Osteoblast (primary cell): Measurements from ENCODE around the gene CCDC137. TPM values are rescaled to one million over a fixed set of nuclear protein-coding genes. Genes with fewer than 3 reads are reported as not detected.

Experiments
- DNase-seq: peaks from one replicate; pipeline ENCODE4 v3.0.0; 2011; ENCODE audit warnings: low spot score, mixed read lengths; ENCODE audit not compliant: insufficient read length; ENCODE audit errors: missing footprints
- H2AFZ ChIP-seq: 2 replicates; pipeline ENCODE4 v1.6.0; 2011; ENCODE audit warnings: mild to moderate bottlenecking, low read length
- H3K27ac ChIP-seq: 2 replicates; pipeline ENCODE4 v1.5.1; 2011; ENCODE audit warnings: mild to moderate bottlenecking, low read depth, low read length, moderate library complexity
- H3K27me3 ChIP-seq: 2 replicates; pipeline ENCODE4 v1.6.0; 2012; ENCODE audit warnings: mild to moderate bottlenecking, control low read depth, inconsistent platforms, low read length, moderate library complexity; ENCODE audit not compliant: insufficient read depth
- H3K36me3 ChIP-seq: 2 replicates; pipeline ENCODE4 v1.5.1; 2011; ENCODE audit warnings: mild to moderate bottlenecking, low read length, control low read depth, moderate library complexity; ENCODE audit not compliant: insufficient read depth
- H3K4me1 ChIP-seq: 2 replicates; pipeline ENCODE4 v1.5.1; 2011; ENCODE audit warnings: mild to moderate bottlenecking, low read length, control low read depth, moderate library complexity; ENCODE audit not compliant: insufficient read depth
- H3K4me2 ChIP-seq: 2 replicates; pipeline ENCODE4 v1.6.0; 2011; ENCODE audit warnings: mild to moderate bottlenecking, low read length; ENCODE audit not compliant: insufficient read depth
- H3K4me3 ChIP-seq: fragments of 200-600 bp; sonication (generic); 3 replicates; pipeline ENCODE4 v1.5.1; 2012; ENCODE audit warnings: mild to moderate bottlenecking, low read length, inconsistent platforms; ENCODE audit not compliant: insufficient read depth
- H3K79me2 ChIP-seq: 2 replicates; pipeline ENCODE4 v1.6.0; 2012; ENCODE audit warnings: mild to moderate bottlenecking, low read length, control low read depth, inconsistent platforms; ENCODE audit not compliant: insufficient read depth
- H3K9me3 ChIP-seq: 2 replicates; pipeline ENCODE4 v1.5.1; 2011; ENCODE audit warnings: low read depth, low read length, control low read depth
- H4K20me1 ChIP-seq: 2 replicates; pipeline ENCODE4 v1.6.0; 2012; ENCODE audit warnings: mild to moderate bottlenecking, low read length, control low read depth; ENCODE audit not compliant: insufficient read depth
- total RNA-seq: library from RNA; depleted of rRNA; stranded (reverse); fragments of >200 nt; gene quantifications from 2 replicates; pipeline ENCODE4 v1.2.3, GENCODE V29; 2012
- TF ChIP-seq, protein P1 (sequence below): IDR thresholded peaks from 2 replicates; pipeline ENCODE4 v1.5.1; 2011; ENCODE audit warnings: mild to moderate bottlenecking, low read depth, low read length, moderate library complexity; ENCODE audit errors: extremely low read depth

Gene CCDC137
- total RNA-seq, 1 donor: 4.7 TPM

DNA sequence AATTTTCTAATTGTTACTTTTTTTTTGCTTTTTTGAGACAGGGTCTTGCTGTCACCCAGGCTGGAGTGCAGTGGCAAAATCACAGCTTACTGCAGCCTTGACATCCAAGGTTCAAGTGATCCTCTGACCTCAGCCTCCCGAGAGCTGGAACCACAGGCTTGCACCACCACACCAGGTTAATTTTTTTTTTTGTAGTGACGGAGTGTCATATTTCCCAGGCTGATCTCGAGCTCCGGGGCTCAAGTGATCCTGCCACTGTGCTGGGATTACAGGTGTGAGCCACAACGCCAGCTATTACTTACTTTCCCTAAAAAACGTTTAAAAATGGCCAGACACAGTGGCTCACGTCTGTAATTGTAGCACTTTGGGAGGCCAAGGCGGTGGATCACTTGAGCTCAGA, 36.3 kb upstream of the CCDC137 start:
- H3K27me3 ChIP-seq: no peaks in the 10 kb centered on the region
- peaks cover 35% of the 10 kb centered on the region for H4K20me1 ChIP-seq
- peaks cover under 1% of the 10 kb centered on the region for H3K4me1 ChIP-seq
- H3K36me3 ChIP-seq: peaks cover 40% of the 10 kb centered on the region
- no peaks in the 10 kb centered on the region for H3K9me3 ChIP-seq
- H2AFZ ChIP-seq: no peak overlapping the region
- H3K4me2 ChIP-seq: no peak overlapping the region
- H3K4me3 ChIP-seq: no peak overlapping the region
- DNase-seq: no peak
- no peak overlapping the region for H3K27ac ChIP-seq
- TF ChIP-seq, protein P1, sequence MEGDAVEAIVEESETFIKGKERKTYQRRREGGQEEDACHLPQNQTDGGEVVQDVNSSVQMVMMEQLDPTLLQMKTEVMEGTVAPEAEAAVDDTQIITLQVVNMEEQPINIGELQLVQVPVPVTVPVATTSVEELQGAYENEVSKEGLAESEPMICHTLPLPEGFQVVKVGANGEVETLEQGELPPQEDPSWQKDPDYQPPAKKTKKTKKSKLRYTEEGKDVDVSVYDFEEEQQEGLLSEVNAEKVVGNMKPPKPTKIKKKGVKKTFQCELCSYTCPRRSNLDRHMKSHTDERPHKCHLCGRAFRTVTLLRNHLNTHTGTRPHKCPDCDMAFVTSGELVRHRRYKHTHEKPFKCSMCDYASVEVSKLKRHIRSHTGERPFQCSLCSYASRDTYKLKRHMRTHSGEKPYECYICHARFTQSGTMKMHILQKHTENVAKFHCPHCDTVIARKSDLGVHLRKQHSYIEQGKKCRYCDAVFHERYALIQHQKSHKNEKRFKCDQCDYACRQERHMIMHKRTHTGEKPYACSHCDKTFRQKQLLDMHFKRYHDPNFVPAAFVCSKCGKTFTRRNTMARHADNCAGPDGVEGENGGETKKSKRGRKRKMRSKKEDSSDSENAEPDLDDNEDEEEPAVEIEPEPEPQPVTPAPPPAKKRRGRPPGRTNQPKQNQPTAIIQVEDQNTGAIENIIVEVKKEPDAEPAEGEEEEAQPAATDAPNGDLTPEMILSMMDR: no peak
- peaks cover 72% of the 10 kb centered on the region for H3K79me2 ChIP-seq

DNA sequence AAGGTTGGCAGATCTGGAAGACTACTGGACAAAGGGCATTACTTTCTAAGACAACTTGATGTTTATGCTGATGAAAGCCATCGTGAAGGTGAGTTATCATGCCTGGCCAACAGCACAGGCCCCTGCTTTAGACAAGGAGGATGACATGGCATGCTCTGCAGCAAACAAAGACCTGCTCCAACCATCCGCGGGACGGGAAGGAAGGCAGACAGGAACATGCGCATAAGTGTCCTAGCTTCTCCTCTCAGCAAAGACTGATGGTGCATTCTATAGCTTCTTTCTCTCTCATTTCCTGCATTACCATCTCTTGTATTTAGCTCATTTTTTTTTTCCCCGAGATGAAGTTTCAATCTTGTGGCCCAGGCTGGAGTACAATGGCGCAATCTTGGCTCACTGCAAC, 35.1 kb upstream of the CCDC137 start:
- H4K20me1 ChIP-seq: peaks cover 44% of the 10 kb centered on the region

DNA sequence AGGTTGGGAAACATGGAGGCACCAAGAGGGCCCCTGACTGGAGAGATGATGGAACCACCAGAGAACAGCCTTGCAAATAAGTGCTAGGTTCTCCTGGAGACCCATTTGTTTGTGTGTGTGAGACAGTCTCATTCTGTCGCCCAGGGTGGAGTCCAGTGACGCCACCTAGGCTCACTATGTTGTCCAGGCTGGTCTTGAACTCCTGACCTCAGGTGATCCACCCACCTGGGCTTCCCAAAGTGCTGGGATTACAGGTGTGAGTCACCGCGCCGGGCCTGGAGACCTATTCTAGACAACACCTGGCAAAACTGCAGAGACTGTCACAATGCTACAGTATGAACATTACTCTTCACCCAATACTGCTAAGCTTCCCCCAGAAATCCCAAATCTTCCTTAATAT, 31.1 kb upstream of the CCDC137 start:
- peak overlapping the region; percentile 81 for H3K4me2 ChIP-seq
- peaks cover 13% of the 10 kb centered on the region for H3K4me1 ChIP-seq
- H3K4me3 ChIP-seq: peak overlapping the region; percentile 91
- no peaks in the 10 kb centered on the region for H3K9me3 ChIP-seq
- no peak for DNase-seq
- peaks cover 2% of the 10 kb centered on the region for H3K36me3 ChIP-seq
- TF ChIP-seq, protein P1: no peak
- H2AFZ ChIP-seq: no peak overlapping the region
- no peak overlapping the region for H3K27ac ChIP-seq
- no peaks in the 10 kb centered on the region for H3K27me3 ChIP-seq
- H3K79me2 ChIP-seq: peaks cover 62% of the 10 kb centered on the region
- peaks cover 34% of the 10 kb centered on the region for H4K20me1 ChIP-seq

More for the DNA sequence above, 35.1 kb upstream of the CCDC137 start:
- Histone ChIP-seq H3K27me3 (no peaks in the 10 kb centered on the region), H3K36me3 (peaks cover 28% of the 10 kb centered on the region), H3K4me3 (no peak overlapping the region), H3K4me1 (peaks cover 9% of the 10 kb centered on the region), H3K27ac (no peak overlapping the region), H3K79me2 (peaks cover 74% of the 10 kb centered on the region), H3K4me2 (no peak overlapping the region), H2AFZ (no peak overlapping the region), H3K9me3 (no peaks in the 10 kb centered on the region)
- TF ChIP-seq, protein P1: no peak
- DNase-seq: no peak

DNA sequence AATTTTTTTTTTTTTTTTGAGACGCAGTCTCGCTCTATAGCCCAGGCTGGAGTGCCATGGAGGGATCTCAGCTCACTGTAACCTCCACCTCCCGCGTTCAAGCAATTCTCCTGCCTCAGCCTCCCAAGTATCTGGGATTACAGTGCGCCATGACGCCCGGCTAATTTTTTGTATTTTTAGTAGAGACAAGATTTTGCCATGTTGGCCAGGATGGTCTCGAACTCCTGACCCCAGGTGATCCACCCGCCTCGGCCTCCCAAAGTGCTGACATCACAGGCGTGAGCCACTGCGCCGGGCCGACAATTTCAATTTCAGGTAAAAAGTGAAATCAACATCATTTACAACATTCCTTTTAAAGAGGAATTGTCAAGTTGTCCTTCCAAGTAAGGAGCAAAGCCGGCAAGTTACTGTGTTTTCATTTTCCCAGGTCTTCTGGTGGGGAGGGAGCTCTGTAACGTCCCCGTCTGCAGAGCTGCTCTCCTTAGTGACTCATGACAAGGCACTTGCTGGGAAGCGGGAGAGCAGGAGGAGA, 30.5 kb upstream of the CCDC137 start:
- TF ChIP-seq, protein P1: no peak
- Histone ChIP-seq H3K4me3 (peak overlapping the region; percentile 91), H3K27ac (peak overlapping the region; percentile 93), H4K20me1 (peaks cover 31% of the 10 kb centered on the region), H2AFZ (peak overlapping the region; percentile 66), H3K4me2 (peak overlapping the region; percentile 81), H3K9me3 (no peaks in the 10 kb centered on the region), H3K79me2 (peaks cover 58% of the 10 kb centered on the region), H3K4me1 (peaks cover 13% of the 10 kb centered on the region), H3K27me3 (no peaks in the 10 kb centered on the region), H3K36me3 (peaks cover 2% of the 10 kb centered on the region)
- DNase-seq: peak; percentile 97
